MCF 10A (cell line): ENCODE results near the gene TNNI3. TPM values are rescaled to one million over a fixed set of nuclear protein-coding genes. Genes with fewer than 3 reads are reported as not detected.
A peak's percentile ranks its signal among the peaks of the same experiment; 100 is the strongest.

ENCODE experiments used
- BruUV-seq: library from RNA; stranded (reverse); fragments of 400-500 nt; replicated peaks from 2 replicates; lab custom pipeline; 2021; lab: Mats Ljungman, UMichigan
- CTCF ChIA-PET: fragments of 300-600 bp; sonication (Branson Sonifier 250); formaldehyde crosslinking; extraction: SDS; loops from one replicate; lab custom pipeline; 2021; ENCODE audit warnings: antibody characterized with exemption, inconsistent platforms; lab: Yijun Ruan, JAX
- POLR2A ChIA-PET: fragments of 300-600, 350-650 bp; sonication (Branson Sonifier 250); formaldehyde crosslinking; extraction: SDS; loops from one replicate; lab custom pipeline; 2020; ENCODE audit warnings: antibody characterized with exemption, inconsistent platforms; lab: Yijun Ruan, JAX
- DNase-seq: peaks from one replicate; pipeline ENCODE4 v3.0.0-alpha.2; 2018; ENCODE audit not compliant: unreplicated experiment
- H3K27ac Mint-ChIP-seq: one replicate; pipeline ENCODE4 v1.8.0; 2022; ENCODE audit warnings: mild to moderate bottlenecking, low read depth, mixed read lengths; ENCODE audit not compliant: unreplicated experiment
- H3K27me3 Mint-ChIP-seq: one replicate; pipeline ENCODE4 v1.8.0; 2022; ENCODE audit warnings: mixed read lengths; ENCODE audit not compliant: insufficient read depth, unreplicated experiment
- H3K36me3 Mint-ChIP-seq: one replicate; pipeline ENCODE4 v1.8.0; 2022; ENCODE audit warnings: mild to moderate bottlenecking, moderate library complexity, mixed read lengths; ENCODE audit not compliant: insufficient read depth, unreplicated experiment
- H3K4me1 Mint-ChIP-seq: one replicate; pipeline ENCODE4 v1.8.0; 2022; ENCODE audit warnings: mixed read lengths; ENCODE audit not compliant: insufficient read depth, unreplicated experiment
- H3K4me3 Mint-ChIP-seq: one replicate; pipeline ENCODE4 v1.8.0; 2022; ENCODE audit warnings: mild to moderate bottlenecking, moderate library complexity, mixed read lengths; ENCODE audit not compliant: unreplicated experiment
- H3K9me3 Mint-ChIP-seq: one replicate; pipeline ENCODE4 v1.8.0; 2022; ENCODE audit warnings: mixed read lengths; ENCODE audit not compliant: unreplicated experiment
- intact Hi-C: fragments of 100-400 bp; cut with micrococcal nuclease; formaldehyde crosslinking; loops from 2 replicates; pipeline ENCODE4 v1.14.1; 2022
- total RNA-seq: library from RNA; stranded (reverse); gene quantifications from 2 replicates; pipeline ENCODE4 v1.2.3, GENCODE V29; 2022
- TF ChIP-seq, protein P1 (sequence below): fragments of 200-600 bp; IDR thresholded peaks from one replicate; pipeline ENCODE4 v1.8.0; 2022; ENCODE audit warnings: antibody characterized with exemption, mild to moderate bottlenecking; ENCODE audit not compliant: unreplicated experiment

The TNNI3 gene
- total RNA-seq, 1 experiment from 2014 or later, result 0.89 TPM

DNA sequence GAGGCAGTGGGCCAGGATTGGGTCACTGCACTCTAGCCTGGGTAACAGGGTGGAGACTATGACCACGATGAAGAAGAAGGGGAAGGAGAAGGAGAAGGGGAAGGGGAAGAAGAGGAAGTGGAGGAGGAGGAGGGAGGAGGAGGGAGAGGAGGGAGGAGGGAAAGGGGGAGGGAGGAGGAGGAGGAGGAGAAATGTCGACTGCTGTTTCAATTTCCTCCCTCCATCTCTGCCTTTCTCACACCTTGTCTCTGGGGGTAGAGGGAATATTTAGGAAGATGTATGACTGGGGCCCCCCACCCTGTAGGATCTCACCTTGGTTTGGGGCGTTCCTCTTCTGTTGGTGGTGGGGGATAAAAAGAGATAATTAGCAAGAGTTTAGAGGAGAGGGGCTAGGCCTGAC, 12.3 kb downstream of the TNNI3 start:
- Mint-ChIP-seq H3K4me1 (peaks cover 11% of the 10 kb centered on the region), H3K36me3 (no peaks in the 10 kb centered on the region), H3K4me3 (peak overlapping the region; percentile 69), H3K27me3 (peaks cover 18% of the 10 kb centered on the region), H3K9me3 (no peaks in the 10 kb centered on the region), H3K27ac (no peak overlapping the region)
- no peak for DNase-seq
- intact Hi-C loops, result no loop called here
- TF ChIP-seq, protein P1, sequence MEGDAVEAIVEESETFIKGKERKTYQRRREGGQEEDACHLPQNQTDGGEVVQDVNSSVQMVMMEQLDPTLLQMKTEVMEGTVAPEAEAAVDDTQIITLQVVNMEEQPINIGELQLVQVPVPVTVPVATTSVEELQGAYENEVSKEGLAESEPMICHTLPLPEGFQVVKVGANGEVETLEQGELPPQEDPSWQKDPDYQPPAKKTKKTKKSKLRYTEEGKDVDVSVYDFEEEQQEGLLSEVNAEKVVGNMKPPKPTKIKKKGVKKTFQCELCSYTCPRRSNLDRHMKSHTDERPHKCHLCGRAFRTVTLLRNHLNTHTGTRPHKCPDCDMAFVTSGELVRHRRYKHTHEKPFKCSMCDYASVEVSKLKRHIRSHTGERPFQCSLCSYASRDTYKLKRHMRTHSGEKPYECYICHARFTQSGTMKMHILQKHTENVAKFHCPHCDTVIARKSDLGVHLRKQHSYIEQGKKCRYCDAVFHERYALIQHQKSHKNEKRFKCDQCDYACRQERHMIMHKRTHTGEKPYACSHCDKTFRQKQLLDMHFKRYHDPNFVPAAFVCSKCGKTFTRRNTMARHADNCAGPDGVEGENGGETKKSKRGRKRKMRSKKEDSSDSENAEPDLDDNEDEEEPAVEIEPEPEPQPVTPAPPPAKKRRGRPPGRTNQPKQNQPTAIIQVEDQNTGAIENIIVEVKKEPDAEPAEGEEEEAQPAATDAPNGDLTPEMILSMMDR, result no peak
- ChIA-PET CTCF (interaction anchor here (0.7 to 3.6 kb wide), 3 partner anchors 15 to 412 kb away, joined by 3 to 21 read pairs (median 3); no protein-coding TSS in a partner anchor), POLR2A (interaction anchor here (0.6 to 0.7 kb wide), 2 partner anchors 300 to 490 kb away, joined by 3 to 5 read pairs; no protein-coding TSS in a partner anchor)
- BruUV-seq, result no TSS peak

DNA sequence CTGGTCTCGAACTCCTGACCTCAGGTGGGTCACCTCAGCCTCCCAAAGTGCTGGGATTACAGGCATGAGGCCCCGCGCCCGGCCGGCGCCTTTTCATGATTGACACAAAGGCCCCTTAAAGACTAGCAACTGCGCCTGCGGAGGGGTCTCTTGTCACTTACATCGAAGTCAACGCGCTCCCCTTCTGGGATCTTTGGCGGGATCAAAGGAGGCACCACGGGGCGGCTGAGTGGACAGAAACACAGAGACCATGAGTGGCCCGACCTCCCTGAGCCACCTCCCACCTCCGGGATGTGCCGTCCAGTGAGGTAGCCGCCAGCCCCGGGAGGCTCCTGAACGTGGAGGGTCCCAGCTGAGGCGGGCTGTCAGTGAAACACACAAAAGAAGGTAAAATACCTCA, 15.8 kb downstream of the TNNI3 start:
- no TSS peak for BruUV-seq
- ChIA-PET CTCF (interaction anchor here (0.6 to 3.6 kb wide), 34 partner anchors 9 to 1111 kb away, joined by 3 to 48 read pairs (median 4); partner anchors contain the start of genes DNAAF3, TMEM238, TMEM86B and TNNI3), POLR2A (interaction anchor here (0.7 to 1.4 kb wide), 7 partner anchors 18 to 490 kb away, joined by 3 to 5 read pairs (median 3); partner anchors contain the start of genes KMT5C and PPP1R12C)
- no peak overlapping the region for H3K27ac Mint-ChIP-seq
- no peaks in the 10 kb centered on the region for H3K27me3 Mint-ChIP-seq
- TF ChIP-seq, protein P1, result no peak
- no peak overlapping the region for H3K4me3 Mint-ChIP-seq
- intact Hi-C loops, result loop anchor here (1.0 to 2.0 kb wide), 3 partner anchors 151 to 313 kb away; no protein-coding TSS in a partner anchor
- no peaks in the 10 kb centered on the region for H3K36me3 Mint-ChIP-seq
- DNase-seq, result no peak
- H3K4me1 Mint-ChIP-seq, result no peaks in the 10 kb centered on the region
- no peaks in the 10 kb centered on the region for H3K9me3 Mint-ChIP-seq

DNA sequence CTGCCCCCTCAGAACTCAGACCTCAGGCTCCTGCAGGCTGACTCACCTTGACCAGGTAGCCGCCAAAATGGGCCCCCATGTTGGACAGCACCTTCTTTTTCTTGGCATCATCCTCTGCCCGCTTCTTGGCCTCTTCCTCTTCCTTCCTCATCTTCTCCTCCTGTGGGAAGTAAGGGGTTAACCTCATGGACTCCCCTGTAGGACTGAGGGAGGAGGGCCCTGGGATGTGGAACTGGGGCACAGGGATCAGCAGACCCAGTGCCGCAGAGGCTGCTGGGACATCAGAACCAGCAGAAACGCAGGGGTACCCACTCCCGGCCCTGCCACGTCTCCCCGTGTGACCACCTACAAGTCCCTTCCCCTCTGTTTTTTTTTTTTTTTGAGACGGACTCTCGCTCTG, 19.6 kb downstream of the TNNI3 start:
- no TSS peak for BruUV-seq
- Mint-ChIP-seq H3K4me3 (no peak overlapping the region), H3K27me3 (no peaks in the 10 kb centered on the region), H3K4me1 (no peaks in the 10 kb centered on the region), H3K27ac (no peak overlapping the region), H3K9me3 (no peaks in the 10 kb centered on the region), H3K36me3 (no peaks in the 10 kb centered on the region)
- ChIA-PET CTCF (no interaction called here), POLR2A (no interaction called here)
- DNase-seq, result no peak
- intact Hi-C loops, result no loop called here
- TF ChIP-seq, protein P1, result no peak

DNA sequence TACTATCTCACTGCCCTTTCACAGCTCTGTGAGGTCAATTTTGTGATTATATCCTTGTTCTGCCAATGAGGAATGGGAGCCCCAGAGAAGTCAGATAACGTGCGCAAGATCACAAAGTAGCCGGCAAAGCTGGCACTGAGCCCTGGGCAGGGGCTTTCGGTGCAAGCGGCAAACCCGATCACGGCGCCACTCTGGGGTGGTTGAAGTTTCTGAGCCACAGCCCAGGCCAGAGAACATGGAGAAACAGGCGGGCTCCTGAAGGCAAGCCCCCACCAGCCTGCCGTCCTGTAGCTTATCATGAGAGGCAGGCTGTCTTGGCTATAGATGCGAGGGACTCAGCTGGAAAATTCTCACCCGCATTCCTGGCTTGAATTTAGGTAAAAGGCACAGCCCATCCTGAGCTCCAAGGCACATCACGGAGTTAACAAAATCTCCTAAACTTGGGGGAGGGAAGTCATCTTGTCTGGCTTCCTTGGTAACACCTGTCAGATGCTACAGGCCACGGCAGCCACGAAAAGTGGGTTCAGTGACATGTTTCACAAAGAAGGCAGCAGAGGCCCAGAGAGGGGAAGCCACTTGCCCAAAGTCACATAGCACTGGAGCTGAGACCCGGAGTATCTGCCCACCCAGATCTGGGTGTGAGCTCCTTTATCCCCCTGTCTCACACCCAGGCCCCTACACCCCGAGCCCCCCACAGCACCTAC, 21.0 kb downstream of the TNNI3 start:
- BruUV-seq, result no TSS peak
- CTCF ChIA-PET, result interaction anchor here (0.5 to 1.6 kb wide), 9 partner anchors 15 to 462 kb away, joined by 3 to 8 read pairs (median 4); partner anchors contain the start of gene TMEM238
- DNase-seq, result no peak
- no peaks in the 10 kb centered on the region for H3K4me1 Mint-ChIP-seq
- no peak overlapping the region for H3K27ac Mint-ChIP-seq
- intact Hi-C loops, result no loop called here
- no peaks in the 10 kb centered on the region for H3K27me3 Mint-ChIP-seq
- H3K36me3 Mint-ChIP-seq, result no peaks in the 10 kb centered on the region
- POLR2A ChIA-PET, result interaction anchor here (1.0 to 1.3 kb wide), 4 partner anchors 20 to 252 kb away, joined by 3 to 4 read pairs (median 3); no protein-coding TSS in a partner anchor
- TF ChIP-seq, protein P1, result no peak
- no peak overlapping the region for H3K4me3 Mint-ChIP-seq
- no peaks in the 10 kb centered on the region for H3K9me3 Mint-ChIP-seq
